ENCODE data around the gene MXD3. TPM values are rescaled to one million over a fixed set of nuclear protein-coding genes. Genes with fewer than 3 reads are reported as not detected.

MXD3 gene
- total and polyA plus RNA-seq, 2 donors (not counting 3 experiments of a cell fraction or from before 2014, with no cell fraction given), result 38.4 to 44.2 TPM

DNA sequence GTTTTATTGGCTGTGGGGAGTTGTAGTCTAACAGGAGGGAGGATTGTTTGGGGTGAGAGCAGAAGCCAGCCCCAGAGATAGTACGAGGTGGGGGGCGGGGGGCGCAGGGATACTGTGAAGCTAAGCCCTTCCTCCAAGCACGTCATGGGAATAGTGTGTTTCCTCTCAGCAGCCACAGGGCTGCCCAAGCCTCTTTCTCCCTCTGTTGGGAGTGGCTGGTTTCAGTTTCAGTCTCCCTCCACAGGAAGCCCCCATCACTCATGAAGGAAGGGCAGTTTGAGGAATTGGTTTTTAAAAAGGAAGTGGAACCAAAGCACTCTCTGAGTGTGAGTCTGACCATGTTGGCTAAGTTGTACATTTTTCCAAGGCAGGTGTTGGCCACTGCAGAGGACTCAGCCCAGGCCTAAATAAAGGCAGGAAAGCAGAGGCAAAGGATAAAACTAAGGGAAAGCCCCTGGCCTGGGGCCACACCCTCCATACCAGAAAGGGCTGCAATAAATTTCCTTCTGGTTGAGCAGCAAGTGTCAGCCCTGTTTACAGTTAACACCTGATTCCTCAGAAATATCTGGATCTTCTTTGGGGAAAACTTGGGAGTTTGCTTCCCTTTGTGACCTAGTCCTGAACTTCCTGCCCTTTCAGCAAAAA, 11.3 kb downstream of the MXD3 start:
- no peak for TF ChIP-seq MAX (IDR thresholded peaks at IDR 0.05; ENCODE audit: insufficient read depth, insufficient read length)
- no peak for TF ChIP-seq MYC (IDR thresholded peaks at IDR 0.05; ENCODE audit: low read depth, low read length)
- TF ChIP-seq JUN (IDR thresholded peaks at IDR 0.05; ENCODE audit: borderline replicate concordance, insufficient read depth, insufficient read length, low read depth), result no peak
- no peak for TF ChIP-seq EZH2 (IDR thresholded peaks at IDR 0.05; ENCODE audit: borderline replicate concordance, low read depth, low read length, severe bottlenecking)
- no peak for TF ChIP-seq POLR2A (IDR thresholded peaks at IDR 0.05; ENCODE audit: low read depth, low read length)
- no peak for TF ChIP-seq FOS (IDR thresholded peaks at IDR 0.05; ENCODE audit: borderline replicate concordance, insufficient read depth, low read length)
- no peak for TF ChIP-seq GATA2 (IDR thresholded peaks at IDR 0.05; ENCODE audit: insufficient read depth, insufficient read length, low read depth, low read length)
- TF ChIP-seq, protein P1, sequence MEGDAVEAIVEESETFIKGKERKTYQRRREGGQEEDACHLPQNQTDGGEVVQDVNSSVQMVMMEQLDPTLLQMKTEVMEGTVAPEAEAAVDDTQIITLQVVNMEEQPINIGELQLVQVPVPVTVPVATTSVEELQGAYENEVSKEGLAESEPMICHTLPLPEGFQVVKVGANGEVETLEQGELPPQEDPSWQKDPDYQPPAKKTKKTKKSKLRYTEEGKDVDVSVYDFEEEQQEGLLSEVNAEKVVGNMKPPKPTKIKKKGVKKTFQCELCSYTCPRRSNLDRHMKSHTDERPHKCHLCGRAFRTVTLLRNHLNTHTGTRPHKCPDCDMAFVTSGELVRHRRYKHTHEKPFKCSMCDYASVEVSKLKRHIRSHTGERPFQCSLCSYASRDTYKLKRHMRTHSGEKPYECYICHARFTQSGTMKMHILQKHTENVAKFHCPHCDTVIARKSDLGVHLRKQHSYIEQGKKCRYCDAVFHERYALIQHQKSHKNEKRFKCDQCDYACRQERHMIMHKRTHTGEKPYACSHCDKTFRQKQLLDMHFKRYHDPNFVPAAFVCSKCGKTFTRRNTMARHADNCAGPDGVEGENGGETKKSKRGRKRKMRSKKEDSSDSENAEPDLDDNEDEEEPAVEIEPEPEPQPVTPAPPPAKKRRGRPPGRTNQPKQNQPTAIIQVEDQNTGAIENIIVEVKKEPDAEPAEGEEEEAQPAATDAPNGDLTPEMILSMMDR (IDR thresholded peaks at IDR 0.05; ENCODE audit: extremely low read depth in 1 of 2, insufficient read depth in 1 of 2, low read depth in 1 of 2, low read length in 2 of 2), result peak; percentile 10 to 42
- no peak for TF ChIP-seq POLR2AphosphoS5 (IDR thresholded peaks at IDR 0.05; ENCODE audit: insufficient read depth, low read depth, low read length)
- FAIRE-seq, result peak; percentile 86
- Histone ChIP-seq H3K9me1 (replicated peaks; ENCODE audit: control insufficient read depth, extremely low read depth, insufficient read depth, low read length) (no peaks in the 10 kb centered on the region), H3K4me3 (replicated peaks in 1 of 3; ENCODE audit: insufficient read depth in 1 of 3, low read depth in 1 of 3, low read length in 3 of 3) (no peak overlapping the region), H3K9me3 (replicated peaks; ENCODE audit: control insufficient read depth, insufficient read depth, low read length) (no peaks in the 10 kb centered on the region), H3K4me2 (ENCODE audit: insufficient read depth, low read length) (peak overlapping the region; percentile 34), H3K79me2 (ENCODE audit: control insufficient read depth, insufficient read depth, low read length) (peaks cover 29% of the 10 kb centered on the region), H2AFZ (ENCODE audit: low read depth, low read length) (no peak overlapping the region), H4K20me1 (replicated peaks; ENCODE audit: control insufficient read depth, extremely low read depth, insufficient read depth, low read length) (no peaks in the 10 kb centered on the region), H3K27me3 (ENCODE audit: control insufficient read depth in 2 of 2, insufficient read depth in 2 of 2, low read length in 2 of 2) (no peaks in the 10 kb centered on the region), H3K4me1 (ENCODE audit: control insufficient read depth, extremely low read depth, insufficient read depth, low read length) (peaks cover 45% of the 10 kb centered on the region), H3K36me3 (ENCODE audit: control insufficient read depth in 2 of 2, extremely low read depth in 1 of 2, insufficient read depth in 2 of 2, low read length in 2 of 2) (peaks cover 0 to 13% of the 10 kb centered on the region in 2 experiments), H3K9ac (replicated peaks; ENCODE audit: extremely low read depth, insufficient read depth, low read length) (no peak overlapping the region), H3K27ac (ENCODE audit: insufficient read depth, low read depth, low read length) (peak overlapping the region; percentile 42)
- intact Hi-C loops (cut with micrococcal nuclease), result loop anchor here (1.0 to 5.0 kb wide), 2 partner anchors 168 to 186 kb away; partner anchors contain the start of gene NSD1
- ChIA-PET POLR2A (interaction anchor here (0.7 kb wide), 1 partner anchor 70 kb away, joined by 5 read pairs; no protein-coding TSS in a partner anchor), CTCF (interaction anchor here (0.6 to 4.8 kb wide), 3 partner anchors 9 to 187 kb away, joined by 3 to 30 read pairs (median 4); no protein-coding TSS in a partner anchor)
- dilution Hi-C loops (cut with MboI; ENCODE audit: extremely low pct_ligation_motif_present, low sequenced_read_pairs), result no loop called here
- peak; percentile 93 for DNase-seq (ENCODE audit: low read depth, low spot score)
- no TSS peak for BruUV-seq (replicated peaks)

Measured in endothelial cell of umbilical vein (primary cell).